GM21526 (cell line): ENCODE data around the gene MAPK11.
A peak's percentile ranks its signal among the peaks of the same experiment; 100 is the strongest.

Experiments used
- ATAC-seq: cut with Tn5 transposase; IDR thresholded peaks from one replicate; pipeline ENCODE4 v1.9.1; 2021; ENCODE audit warnings: moderate library complexity; ENCODE audit not compliant: unreplicated experiment, low FRiP score

Gene MAPK11

DNA sequence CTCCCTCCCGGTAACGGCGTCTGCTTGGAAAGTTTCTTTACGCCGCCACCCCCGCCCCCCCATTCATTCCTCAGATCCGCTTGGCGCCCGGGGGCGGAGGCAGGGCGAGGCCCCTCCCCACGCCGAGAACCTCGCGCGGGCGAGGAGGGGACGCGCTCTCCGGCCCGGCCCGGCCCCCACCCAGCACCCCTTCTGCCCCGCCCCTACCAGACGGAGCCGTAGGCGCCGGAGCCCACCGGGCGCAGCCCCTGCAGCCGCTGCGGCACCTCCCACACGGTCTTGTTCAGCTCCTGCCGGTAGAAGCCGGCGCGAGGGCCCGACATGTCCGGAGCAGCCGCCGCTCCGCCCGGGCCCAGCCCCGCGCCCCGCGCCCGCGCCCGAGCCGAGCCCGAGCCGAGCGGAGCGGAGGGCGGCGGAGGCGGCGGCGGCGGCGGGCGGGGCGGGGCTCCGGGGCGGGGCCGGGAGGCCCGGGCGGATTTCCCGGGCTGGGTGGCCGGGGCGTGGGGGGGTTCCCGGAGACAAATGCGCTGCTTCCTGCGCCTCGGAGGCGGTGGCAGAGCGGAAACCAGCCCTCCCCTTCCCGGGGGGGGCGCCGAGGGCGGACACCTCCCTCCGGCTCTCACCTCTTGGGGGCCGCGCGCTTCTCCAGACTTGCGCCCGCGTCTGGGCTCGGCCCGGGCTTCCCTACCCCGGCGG is at the start of gene MAPK11:
TSS of gene MAPK11 (minus strand) at position 411 of the 696 bp plus-strand sequence. CDS start at position 323, 88 bp downstream.
- ATAC-seq = no peak

DNA sequence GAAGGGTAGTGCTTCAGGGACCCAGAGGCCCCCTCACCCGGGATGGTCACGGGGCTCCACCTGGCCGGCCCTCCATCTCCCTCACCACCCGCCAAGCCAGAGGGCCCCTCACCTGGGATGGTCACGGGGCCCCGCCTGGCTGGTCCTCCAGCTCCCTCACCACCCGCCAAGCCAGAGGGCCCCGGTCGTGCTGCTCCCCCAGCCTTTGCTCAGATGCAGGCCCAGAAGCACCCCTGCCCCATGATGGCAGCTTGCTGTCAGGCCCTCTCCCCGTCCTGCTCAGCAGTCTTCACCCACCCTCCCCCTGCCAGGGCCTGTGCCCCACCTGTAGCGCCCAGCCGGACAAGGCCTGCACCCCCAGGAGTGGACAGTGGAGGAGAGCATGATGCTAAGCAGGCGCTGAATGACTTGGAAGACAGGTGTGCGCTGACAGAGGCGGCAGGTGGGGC is 49.3 kb upstream of the MAPK11 start:
- ATAC-seq = no peak

DNA sequence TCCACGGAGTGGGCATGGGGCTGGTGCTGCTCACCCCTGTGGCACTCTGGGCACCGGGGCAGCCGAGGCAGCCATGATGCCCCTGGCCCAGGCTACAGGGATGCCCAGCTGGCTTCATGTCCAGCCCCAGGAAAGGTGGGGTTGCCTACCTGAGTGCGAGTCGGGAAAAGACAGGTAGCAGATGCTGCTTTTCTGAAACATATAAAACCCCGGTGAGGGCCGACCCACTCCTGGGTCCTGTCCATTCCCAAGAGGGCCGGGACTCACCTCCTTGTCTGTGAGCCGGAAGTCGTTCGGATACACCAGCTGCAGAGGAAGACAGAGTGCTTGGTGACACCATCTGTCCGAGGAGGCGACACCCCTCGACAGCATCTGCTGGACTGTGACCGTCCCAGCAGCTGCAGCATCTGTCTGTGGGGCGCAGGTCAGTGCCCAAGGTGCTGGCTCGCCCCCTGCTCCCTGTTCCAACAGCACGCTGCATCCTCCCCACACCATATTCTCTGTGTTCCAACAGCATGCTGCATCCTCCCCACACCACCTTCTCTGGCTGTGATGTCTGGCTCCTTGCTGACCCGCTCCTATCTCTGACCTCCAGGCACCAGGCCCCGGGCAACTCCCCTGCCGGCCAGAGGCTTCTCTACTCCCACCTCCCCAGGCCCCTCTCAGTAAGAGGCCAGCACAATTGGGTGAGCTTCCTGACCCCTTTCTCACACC is 48.7 kb upstream of the MAPK11 start:
- ATAC-seq = no peak

DNA sequence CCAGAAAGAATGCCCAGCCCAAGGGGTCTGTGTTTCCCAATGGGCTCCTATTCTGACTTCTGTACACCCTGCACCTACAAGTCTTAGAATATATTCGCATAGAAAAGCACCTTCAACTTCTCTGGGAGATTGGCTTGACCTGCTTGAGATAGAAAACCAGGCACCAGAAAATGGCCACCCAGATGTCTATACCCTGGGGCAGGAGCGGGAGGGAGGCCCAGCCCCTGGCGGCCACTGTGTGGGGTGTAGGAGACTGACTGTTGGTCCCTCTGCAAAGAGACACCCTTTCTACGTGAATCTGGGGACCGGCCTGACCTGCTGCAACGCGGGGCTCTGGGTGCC is 48.1 kb upstream of the MAPK11 start:
- no peak for ATAC-seq

DNA sequence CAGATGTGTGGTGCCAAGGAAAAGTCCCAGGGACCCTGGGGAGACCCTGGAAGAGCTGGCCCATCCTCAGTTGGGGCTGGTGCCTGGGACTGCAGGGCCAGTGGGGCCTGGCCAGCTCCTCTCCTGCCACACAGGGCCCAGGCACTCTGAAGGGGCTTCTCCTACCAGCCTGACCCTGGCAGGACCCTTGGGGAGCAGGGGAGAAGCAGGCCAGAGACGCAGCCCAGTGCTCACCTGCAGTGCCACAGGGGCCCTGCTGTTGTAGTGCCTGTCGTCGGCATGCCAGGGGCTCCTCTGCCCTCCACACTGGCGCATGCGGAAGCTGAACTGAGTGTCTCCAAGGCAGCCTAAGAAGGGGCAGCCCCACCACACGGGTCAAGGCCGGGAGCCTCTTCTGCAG is 47.5 kb upstream of the MAPK11 start:
- ATAC-seq = no peak

DNA sequence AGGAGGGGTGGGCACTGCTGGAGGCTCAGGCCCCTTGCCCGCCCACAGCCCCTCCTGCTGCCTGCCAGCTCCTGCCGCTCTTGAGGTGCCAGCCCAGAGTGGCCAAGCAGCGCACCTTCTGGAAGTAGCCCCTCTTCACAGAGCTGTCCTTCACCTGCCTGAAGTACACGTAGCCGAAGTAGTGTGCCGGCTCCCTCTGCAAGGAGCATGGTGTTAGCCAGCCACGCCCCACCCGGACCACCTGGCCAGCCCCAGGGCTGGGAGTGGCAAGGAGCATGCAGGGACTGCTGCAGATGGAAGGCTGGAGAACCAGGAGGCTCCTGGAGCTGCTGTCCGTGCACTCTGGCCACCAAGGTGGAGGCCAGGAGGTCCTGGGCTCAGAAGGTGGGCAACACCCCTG is 47.0 kb upstream of the MAPK11 start:
- ATAC-seq = no peak

DNA sequence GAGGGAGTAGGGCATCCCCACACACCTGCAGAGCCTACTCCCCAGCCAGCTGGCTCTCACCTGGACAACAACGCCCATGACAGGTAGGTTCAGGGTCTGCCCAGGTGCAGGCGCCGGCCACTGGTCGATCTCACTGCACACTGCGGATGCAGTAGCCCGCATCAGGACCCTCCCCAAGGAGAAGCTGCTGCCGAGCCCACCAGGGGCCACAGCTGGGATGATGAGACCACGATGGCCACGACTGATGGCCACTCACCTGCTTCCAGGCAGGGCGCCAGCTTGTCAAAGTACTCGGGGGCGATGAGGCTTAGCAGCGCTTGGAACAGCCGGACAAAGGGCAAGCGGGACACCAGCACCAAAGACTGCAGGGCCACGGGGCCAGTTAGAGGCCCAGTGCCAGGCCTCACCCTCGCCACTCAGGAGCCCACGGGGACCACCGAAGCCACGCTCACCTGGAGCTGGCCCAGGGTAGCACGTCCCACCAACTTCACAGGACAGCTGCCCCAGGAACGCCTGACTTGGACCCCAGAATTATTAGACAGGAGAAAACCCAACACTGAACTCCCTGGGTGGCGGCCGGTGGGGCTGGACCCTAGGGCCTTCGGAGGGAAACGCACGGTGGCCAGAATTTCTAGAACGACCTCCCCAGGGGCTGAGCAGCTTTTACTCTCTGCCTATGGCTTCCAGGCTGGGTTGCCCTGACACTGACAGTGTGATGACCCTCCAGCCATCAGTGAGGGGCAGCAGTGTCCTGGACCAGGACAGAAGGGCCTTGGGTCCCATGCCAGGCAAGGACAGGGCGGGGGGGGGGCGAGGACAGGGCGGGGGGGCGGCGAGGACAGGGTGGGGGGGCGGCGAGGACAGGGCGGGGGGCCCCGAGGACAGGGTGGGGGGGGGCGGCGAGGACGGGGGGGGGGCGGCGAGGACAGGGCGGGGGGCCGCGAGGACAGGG is 46.2 kb upstream of the MAPK11 start:
- no peak for ATAC-seq

DNA sequence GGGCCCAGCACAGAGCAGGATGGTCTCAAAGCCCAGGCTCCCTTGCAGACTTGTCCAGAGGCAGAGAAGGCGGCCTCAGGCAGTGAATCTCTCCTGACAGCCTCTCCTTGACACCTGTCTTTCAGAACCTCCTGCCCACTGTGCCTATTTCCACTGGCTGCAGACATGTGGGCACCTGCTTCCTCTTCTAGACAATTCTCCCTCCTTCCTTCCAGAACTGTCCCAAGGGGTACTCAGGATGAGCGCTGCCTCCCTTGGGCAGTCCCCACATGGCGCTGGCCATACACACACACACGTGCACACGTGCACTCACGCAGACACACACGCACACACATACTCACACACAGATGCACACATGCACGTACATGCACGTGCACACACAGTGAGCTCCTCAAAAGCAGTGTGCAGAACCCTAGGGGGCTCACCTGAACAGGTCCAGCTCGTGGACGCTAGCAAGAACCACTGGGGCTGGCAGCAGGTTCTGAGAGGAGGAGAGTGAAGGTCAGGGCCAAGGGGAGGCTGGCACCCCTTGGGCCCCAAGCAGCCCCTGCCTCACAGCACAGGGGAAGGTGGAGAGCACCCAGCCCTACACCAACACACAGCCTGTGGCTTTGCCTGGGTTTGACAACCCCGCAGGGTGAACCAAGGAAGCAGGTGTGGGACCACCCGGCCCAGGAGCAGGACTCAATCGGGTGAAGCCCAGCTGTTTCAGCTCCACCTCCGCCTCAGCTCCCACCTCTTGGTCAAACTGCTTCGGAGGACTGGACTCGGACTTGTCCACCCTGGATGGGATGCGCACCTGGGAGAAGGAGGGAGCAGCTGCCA is 45.3 kb upstream of the MAPK11 start:
- no peak for ATAC-seq

DNA sequence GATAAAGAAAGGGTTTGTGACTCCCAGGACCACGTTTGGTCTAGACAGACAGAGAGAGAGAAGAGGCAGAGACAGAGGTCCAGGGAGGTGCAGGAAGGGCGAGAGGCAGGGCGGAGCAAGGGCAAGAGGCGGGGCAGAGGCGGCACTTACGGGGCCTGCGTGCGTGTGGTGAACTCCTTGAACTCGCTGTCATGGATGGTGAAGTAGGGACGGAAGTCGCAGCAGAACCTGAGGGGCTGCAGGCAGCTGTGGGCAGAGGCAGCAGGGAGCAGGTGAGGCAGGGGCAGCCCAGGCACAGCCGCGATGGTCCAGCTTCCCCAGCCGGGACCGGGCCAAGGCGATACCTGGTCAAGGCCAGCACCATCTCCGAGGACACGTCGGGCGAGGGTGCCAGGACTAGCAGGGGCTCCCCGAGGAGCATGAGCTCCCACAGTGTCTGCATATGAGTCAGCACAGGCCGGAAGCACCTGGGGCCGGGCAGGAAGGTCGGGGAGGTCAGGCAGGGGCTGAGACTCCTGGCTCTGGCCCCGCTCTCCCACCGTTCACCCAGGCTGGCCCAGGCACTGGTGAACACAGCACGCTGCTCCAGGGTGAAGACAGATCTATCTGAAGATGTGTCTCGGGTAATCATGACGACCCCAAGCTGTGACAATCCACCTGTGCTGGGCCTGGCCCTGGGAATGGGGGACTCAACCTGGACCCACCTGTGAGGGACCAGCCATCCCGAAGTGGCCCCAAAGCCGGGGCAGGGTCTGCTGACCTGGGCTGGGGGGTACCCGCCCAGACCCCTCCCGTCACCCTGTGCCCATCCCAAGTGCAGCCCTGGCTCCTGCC is 44.5 kb upstream of the MAPK11 start:
- peak; percentile 57 for ATAC-seq

DNA sequence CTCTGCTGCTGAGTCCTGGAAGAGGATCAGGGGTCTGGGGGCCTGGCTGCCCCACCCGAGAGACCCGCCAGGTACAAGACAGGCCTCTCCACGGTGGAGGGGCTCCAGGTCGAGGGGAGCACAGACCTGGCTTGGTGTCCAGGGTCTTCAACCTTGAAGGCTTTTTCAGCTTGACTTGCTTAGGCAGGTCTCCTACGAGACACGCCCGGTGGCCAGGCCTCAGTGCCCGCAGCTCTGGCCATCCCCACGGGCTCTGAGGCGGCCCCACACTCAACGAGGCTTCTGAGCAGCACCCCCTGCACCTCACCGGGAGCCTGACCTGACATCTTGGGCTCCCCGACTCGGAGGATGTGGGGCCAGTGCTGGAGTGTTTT is 43.9 kb upstream of the MAPK11 start:
- no peak for ATAC-seq

DNA sequence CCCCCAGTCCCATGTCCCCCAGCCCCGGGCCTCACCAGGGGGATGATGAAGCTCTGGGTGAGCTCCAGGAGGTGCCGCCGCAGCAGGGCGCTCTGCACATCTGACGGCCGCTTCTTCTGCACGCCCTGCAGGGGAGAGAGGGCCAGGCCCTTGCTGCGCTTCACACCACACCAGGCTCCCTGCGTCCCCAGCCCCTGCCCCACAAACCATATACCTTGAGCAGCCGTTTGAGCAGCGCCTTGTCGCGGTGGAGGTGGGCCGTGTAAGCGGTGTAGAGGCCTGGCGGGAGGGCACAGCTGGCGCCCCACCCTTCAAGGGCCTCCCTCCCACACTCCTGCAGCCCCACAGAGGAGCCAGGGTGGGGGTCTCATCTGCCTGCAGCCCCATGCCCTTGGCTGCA is 43.4 kb upstream of the MAPK11 start:
- ATAC-seq = no peak

DNA sequence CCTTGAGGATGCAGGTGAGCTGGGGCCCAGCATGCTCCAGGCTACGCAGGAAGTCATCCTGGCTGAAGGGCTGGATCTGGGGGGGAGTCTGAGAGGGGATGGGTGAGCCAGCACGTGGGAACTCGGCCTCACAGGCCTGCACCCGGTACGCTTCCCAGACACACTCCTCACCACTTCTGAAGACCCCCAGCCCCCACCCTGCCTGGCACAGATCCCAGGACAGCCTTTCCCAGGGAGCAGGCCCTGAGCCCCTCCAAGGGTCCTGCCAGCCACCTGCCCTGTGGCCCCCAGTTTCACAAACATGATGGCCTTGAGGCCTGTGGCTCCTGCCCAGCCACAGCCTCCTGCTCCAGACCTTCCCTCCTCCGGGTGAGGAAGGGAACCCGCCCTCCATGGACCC is 42.8 kb upstream of the MAPK11 start:
- ATAC-seq = no peak

DNA sequence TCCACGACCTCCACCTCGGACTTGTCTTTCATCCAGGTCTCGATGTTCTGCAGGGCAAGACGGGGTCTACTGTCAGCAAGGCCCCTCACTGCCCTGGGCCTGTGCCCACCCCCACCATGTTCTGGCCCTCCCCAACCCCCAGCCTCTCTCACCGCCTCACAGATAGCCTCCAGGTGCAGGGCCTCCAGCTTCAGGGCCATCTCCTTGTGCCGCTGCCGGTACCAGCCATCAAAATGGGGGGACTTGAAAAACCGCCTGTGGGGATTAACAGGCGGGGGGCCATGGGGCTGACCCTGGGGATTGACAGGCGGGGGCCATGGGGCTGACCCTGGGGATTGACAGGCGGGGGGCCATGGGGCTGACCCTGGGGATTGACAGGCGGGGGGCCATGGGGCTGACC is 42.2 kb upstream of the MAPK11 start:
- ATAC-seq = no peak

DNA sequence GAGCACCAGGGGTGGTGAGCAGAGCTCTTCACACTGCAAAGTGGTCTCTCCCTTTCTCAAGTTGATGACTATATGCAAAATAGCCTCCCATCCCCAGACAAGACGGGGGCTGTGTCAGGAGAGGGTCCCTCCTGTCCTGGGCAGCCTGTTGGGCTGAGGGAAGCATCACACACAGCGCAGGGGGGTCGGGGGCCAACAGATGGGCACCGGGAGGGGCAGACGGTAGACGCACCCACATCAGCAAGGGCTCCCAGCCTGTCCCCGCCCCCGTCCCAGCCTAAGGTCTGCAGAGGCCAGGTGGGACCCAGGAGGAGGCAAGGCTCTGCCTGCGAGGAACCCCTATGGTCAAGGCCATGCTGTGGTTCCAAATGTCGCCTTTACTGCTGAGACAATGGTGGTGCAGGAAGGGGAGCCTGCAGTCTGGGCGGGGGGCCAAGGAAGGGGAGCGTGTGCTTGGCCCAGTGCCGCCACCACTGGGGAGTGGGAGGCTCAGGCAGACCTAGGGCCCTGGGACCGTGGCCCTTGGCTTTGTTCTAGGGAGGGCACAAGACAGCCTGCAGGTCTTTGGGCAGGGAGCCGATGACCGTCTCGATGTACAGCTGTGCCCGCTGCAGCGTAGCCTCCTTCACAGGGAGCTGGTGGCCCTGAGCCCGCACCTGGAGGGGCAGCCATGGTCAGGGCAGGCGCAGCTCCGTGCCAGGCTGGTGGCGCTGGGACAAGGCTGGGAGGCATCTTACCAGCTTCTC is 41.6 kb upstream of the MAPK11 start:
- no peak for ATAC-seq

DNA sequence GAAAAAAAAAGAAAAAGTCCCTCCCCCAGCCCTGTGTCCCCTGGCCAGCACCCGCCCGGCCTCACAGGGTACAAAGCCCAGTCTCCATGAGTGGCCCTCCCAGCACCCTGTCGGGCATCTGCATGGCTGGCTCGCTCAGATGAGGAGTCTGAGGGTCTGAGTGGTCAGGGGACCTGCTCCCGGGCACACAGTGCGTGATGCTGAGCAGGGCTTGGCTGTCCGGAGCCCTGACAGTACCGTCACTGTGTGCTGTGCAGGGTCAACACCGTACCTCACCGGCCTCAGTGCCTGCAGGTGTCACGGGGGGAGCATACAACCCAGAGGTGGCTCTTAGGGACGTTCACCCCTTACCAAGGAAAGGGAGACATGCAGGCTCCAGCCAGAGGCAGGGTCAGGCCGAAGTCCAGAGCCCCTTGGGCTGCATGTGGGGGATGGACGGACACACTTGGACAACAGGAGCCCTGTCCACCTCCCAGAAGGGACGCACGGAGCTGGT is 40.8 kb upstream of the MAPK11 start:
- no peak for ATAC-seq

DNA sequence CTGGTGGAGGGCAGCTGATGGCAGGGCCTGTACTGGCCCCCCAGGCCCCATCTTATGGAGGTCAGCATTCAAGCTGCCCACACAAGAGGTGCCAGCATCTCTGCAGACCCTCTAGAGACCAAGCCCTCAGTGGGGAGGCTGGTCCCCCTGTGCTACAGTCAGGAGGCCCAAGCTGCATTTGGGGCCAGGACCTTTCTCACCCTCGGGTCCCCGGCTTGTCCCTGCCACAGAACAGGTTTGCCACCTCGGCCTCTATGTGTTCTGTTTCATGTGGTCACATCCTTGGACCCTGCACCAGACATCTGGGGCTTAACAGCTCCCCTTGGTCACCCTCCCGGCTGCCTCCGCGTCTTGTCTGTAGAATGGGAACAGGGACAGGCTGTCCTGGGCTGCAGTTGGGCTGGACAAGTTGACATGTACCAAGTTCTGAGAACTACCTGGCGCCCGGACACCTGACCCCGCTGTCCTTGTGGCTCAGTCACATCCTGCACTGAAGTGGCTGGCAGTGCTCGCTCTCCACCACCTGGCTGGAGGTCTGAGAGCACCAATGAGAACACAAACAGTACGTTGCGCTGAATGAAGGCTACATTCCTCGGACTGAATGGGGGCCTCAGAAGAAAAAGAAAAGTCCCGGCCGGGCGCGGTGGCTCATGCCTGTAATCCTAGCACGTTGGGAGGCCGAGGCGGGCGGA is 40.0 kb upstream of the MAPK11 start:
- no peak for ATAC-seq

DNA sequence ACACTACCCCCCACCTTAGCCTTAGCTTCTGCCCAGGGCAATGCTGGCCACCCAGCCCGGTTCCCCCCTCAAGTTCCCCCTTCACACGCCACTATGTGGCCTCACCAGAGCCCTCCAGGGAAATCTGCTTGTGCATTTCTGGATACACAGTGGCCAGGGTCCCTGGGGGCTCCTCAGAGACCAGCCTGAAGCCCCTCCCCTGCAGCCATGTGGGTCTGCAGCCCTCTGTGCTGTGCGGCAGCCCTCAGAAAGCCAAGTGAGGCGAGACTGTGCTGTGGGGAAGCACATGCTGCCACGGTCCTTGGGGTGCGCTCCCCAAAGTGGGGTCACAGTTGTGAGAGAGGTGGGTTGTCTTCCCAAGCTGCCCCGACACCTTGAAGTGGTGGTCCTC is 39.4 kb upstream of the MAPK11 start:
- no peak for ATAC-seq

DNA sequence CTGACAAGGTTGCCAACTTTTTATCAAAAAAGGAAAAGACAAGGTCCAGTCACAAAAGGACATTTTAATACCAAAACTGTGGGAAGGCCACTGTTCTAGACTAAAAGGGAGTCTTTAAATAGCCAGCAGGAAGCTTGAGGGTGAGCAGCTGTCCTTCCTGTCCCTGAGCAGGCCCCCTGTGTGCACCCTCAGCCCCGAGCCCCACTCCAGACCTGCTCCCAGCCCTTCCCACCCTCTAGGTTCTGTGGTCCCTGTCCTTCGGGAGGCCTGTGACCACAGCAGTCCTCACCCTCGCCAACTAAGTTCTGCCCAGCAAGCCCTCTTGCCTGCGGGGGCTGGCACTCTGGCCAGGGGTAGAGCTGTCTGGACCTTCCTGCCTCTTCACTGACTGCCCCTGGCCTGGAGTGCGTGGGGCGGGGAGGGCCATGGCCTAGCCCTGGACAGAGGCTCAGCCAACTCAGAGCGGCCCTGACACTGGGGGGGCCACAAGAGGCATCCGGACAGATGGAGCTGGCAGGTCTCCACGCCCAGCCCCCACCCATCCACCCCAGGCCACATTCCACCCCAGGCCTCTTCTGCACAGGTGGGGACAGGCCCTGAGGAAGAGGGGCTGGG is 38.9 kb upstream of the MAPK11 start:
- no peak for ATAC-seq
